Uterus (tissue), 4 donors: ENCODE data around the gene COL1A1. TPM values are rescaled to one million over a fixed set of nuclear protein-coding genes. Genes with fewer than 3 reads are reported as not detected.

Source experiments
- DNase-seq, 2 donors: peaks; one replicate each; pipeline ENCODE4 v3.0.0-alpha.2; 2019 to 2020
- H3K27ac ChIP-seq, 2 donors: fragments of 200-600 bp; sonication (generic); 1 replicate in 1 of 2; 2 replicates in 1 of 2; pipeline ENCODE4 v1.5.1; 2016 to 2018
- H3K27me3 ChIP-seq, 2 donors: fragments of 200-600 bp; sonication (generic); one replicate each; pipeline ENCODE4 v1.5.1; 2018 to 2019; ENCODE audit warnings: control low read depth in 1 of 2
- H3K36me3 ChIP-seq, 2 donors: fragments of 200-600 bp; sonication (generic); one replicate each; pipeline ENCODE4 v1.5.1; 2019; ENCODE audit warnings: control low read depth in 1 of 2
- H3K4me1 ChIP-seq, 2 donors: fragments of 200-600 bp; sonication (generic); one replicate each; pipeline ENCODE4 v1.5.1; 2018 to 2019; ENCODE audit warnings: control low read depth in 1 of 2
- H3K4me3 ChIP-seq, 2 donors: fragments of 200-600 bp; sonication (generic); 1 replicate in 1 of 2; 2 replicates in 1 of 2; pipeline ENCODE4 v1.5.1; 2018 to 2019; ENCODE audit warnings: mild to moderate bottlenecking in 1 of 2
- H3K9me3 ChIP-seq, 2 donors: fragments of 200-600 bp; sonication (generic); one replicate each; pipeline ENCODE4 v1.5.1; 2019; ENCODE audit warnings: control low read depth in 1 of 2
- CTCF ChIP-seq, 4 experiments: fragments of 200-600 bp in 2 of 4; fragments of 450-650 bp in 2 of 4; sonication (generic) in 2 of 4; IDR thresholded peaks; one replicate each; pipeline ENCODE4 v1.5.1; 2016 to 2019; ENCODE audit warnings: antibody characterized with exemption in 4 of 4, mild to moderate bottlenecking in 2 of 4, moderate library complexity in 1 of 4
- POLR2A ChIP-seq, 2 donors: fragments of 450-650 bp; IDR thresholded peaks; one replicate each; pipeline ENCODE4 v1.6.1; 2016; ENCODE audit warnings: antibody characterized with exemption in 2 of 2, mild to moderate bottlenecking in 1 of 2, moderate library complexity in 1 of 2
- intact Hi-C: fragments of 100-400 bp; cut with DNase I; formaldehyde crosslinking; loops from one replicate; pipeline ENCODE4 v1.15.1; 2023; ENCODE audit warnings: low total_unique reads
- total RNA-seq, 4 donors: library from RNA; depleted of rRNA in 3 of 4; stranded (reverse); fragments of >200 nt in 3 of 4; gene quantifications; one replicate each; pipeline versions ENCODE4 v1.1.0 to v1.2.4, GENCODE V29; 2014 to 2023
- donor health status: DM: yes; HTN: yes; CAD: no.

COL1A1 gene
- total RNA-seq, 4 donors from 2014 or later, result 59.4 to 4,880 (median 491) TPM

- Histone ChIP-seq H3K9me3 (no peaks in the 10 kb centered on the region), H3K4me1 (peaks cover 25 to 40% of the 10 kb centered on the region in 2 donors), H3K36me3 (no peaks in the 10 kb centered on the region), H3K4me3 (no peak overlapping the region), H3K27ac (peak overlapping the region; percentile 96 to 98), H3K27me3 (no peaks in the 10 kb centered on the region)
- TF ChIP-seq CTCF (IDR thresholded peaks at IDR 0.05) (peak in 1 of 4 experiments; percentile 7), POLR2A (IDR thresholded peaks at IDR 0.05) (peak; percentile 40 to 73)
- DNase-seq, result peak; percentile 98 to 99
- intact Hi-C loops, result no loop called here
Observed at GRCh38 chr17:50209472-50210239, 8.2 kb upstream of the COL1A1 start.

- H3K27me3 ChIP-seq, result no peaks in the 10 kb centered on the region
- peak in 1 of 2 donors; percentile 24 for DNase-seq
- H3K4me3 ChIP-seq, result no peak overlapping the region
- H3K27ac ChIP-seq, result peak overlapping the region; percentile 96 to 98
- intact Hi-C loops, result no loop called here
- H3K4me1 ChIP-seq, result peaks cover 31 to 38% of the 10 kb centered on the region in 2 donors
- H3K9me3 ChIP-seq, result no peaks in the 10 kb centered on the region
- TF ChIP-seq POLR2A (IDR thresholded peaks at IDR 0.05), result no peak
- TF ChIP-seq CTCF (IDR thresholded peaks at IDR 0.05), result no peak
- no peaks in the 10 kb centered on the region for H3K36me3 ChIP-seq
Observed at GRCh38 chr17:50209133-50209471, 7.7 kb upstream of the COL1A1 start.

GRCh38 chr17:50208611-50209061 lies 7.2 kb upstream of the COL1A1 start:
- intact Hi-C loops, result no loop called here
- Histone ChIP-seq H3K27ac (peak overlapping the region; percentile 96 to 98), H3K9me3 (no peaks in the 10 kb centered on the region), H3K4me3 (no peak overlapping the region), H3K27me3 (no peaks in the 10 kb centered on the region), H3K36me3 (no peaks in the 10 kb centered on the region), H3K4me1 (peaks cover 32 to 41% of the 10 kb centered on the region in 2 donors)
- TF ChIP-seq CTCF (IDR thresholded peaks at IDR 0.05) (no peak), POLR2A (IDR thresholded peaks at IDR 0.05) (no peak)
- peak; percentile 20 to 27 for DNase-seq

- DNase-seq, result peak in 1 of 2 donors; percentile 23
- Histone ChIP-seq H3K27me3 (no peaks in the 10 kb centered on the region), H3K4me3 (no peak overlapping the region), H3K9me3 (no peaks in the 10 kb centered on the region), H3K36me3 (no peaks in the 10 kb centered on the region), H3K4me1 (peaks cover 37 to 45% of the 10 kb centered on the region in 2 donors), H3K27ac (peak overlapping the region; percentile 96 to 98)
- TF ChIP-seq CTCF (IDR thresholded peaks at IDR 0.05) (no peak), POLR2A (IDR thresholded peaks at IDR 0.05) (no peak)
- intact Hi-C loops, result no loop called here
Observed at GRCh38 chr17:50207792-50208567, 6.5 kb upstream of the COL1A1 start.

GRCh38 chr17:50207315-50207714 lies 5.9 kb upstream of the COL1A1 start:
- Histone ChIP-seq H3K9me3 (no peaks in the 10 kb centered on the region), H3K27me3 (no peaks in the 10 kb centered on the region), H3K4me3 (no peak overlapping the region), H3K36me3 (no peaks in the 10 kb centered on the region), H3K4me1 (peaks cover 37 to 50% of the 10 kb centered on the region in 2 donors), H3K27ac (peak overlapping the region; percentile 96 to 98)
- intact Hi-C loops, result no loop called here
- DNase-seq, result peak in 1 of 2 donors; percentile 22
- no peak for TF ChIP-seq POLR2A (IDR thresholded peaks at IDR 0.05)
